Right renal cortex interstitium (tissue), 3 donors: Measurements from ENCODE around the gene FOXA3. TPM values are rescaled to one million over a fixed set of nuclear protein-coding genes. Genes with fewer than 3 reads are reported as not detected.

Experiments used
- DNase-seq, 3 donors: peaks; one replicate each; pipeline ENCODE4 v3.0.0-alpha.2; 2013; ENCODE audit warnings: low read depth in 3 of 3, low spot score in 2 of 3
- polyA plus RNA-seq, 3 donors: library from polyadenylated mRNA; unstranded; fragments of 120-200 nt; gene quantifications; one replicate each; pipeline ENCODE4 v1.2.1, GENCODE V29; 2013; ENCODE audit not compliant: insufficient read length in 3 of 3

Gene FOXA3
- polyA plus RNA-seq, result under 1 TPM; 0.30 to 0.39 (median 0.36) TPM

- no peak for DNase-seq
Measured at GRCh38 chr19:45863840-45864628, at the start of gene FOXA3. FOXA3 (plus strand) TSS chr19:45864326; CDS start chr19:45864457, 131 bp downstream.

GRCh38 chr19:45814851-45815480 is 49.2 kb upstream of the FOXA3 start, which contains the start of gene RSPH6A:
RSPH6A (minus strand) TSS chr19:45815308; CDS start chr19:45815176, 132 bp downstream.
- no peak for DNase-seq

- peak in 1 of 3 donors; percentile 58 for DNase-seq
Measured at GRCh38 chr19:45815481-45816216, 48.5 kb upstream of the FOXA3 start.

- DNase-seq, result no peak
Measured at GRCh38 chr19:45816236-45817009, 47.7 kb upstream of the FOXA3 start.

- peak; percentile 85 to 90 (median 90) for DNase-seq
Measured at GRCh38 chr19:45817010-45817724, 47.0 kb upstream of the FOXA3 start.

- DNase-seq, result no peak
Measured at GRCh38 chr19:45817725-45818301, 46.3 kb upstream of the FOXA3 start.

GRCh38 chr19:45819769-45820168 is 44.4 kb upstream of the FOXA3 start:
- no peak for DNase-seq

- no peak for DNase-seq
Measured at GRCh38 chr19:45820413-45821102, 43.6 kb upstream of the FOXA3 start.

- DNase-seq, result no peak
Measured at GRCh38 chr19:45821103-45821521, 43.0 kb upstream of the FOXA3 start.

- no peak for DNase-seq
Measured at GRCh38 chr19:45821570-45821969, 42.6 kb upstream of the FOXA3 start.

- DNase-seq, result no peak
Measured at GRCh38 chr19:45822716-45823115, 41.4 kb upstream of the FOXA3 start.

- no peak for DNase-seq
Measured at GRCh38 chr19:45823182-45823581, 40.9 kb upstream of the FOXA3 start.

GRCh38 chr19:45824041-45824471 is 40.1 kb upstream of the FOXA3 start:
- DNase-seq, result no peak

- DNase-seq, result no peak
Measured at GRCh38 chr19:45824531-45825262, 39.4 kb upstream of the FOXA3 start.

GRCh38 chr19:45825263-45825605 is 38.9 kb upstream of the FOXA3 start:
- DNase-seq, result no peak

GRCh38 chr19:45825917-45826893 is 37.9 kb upstream of the FOXA3 start:
- DNase-seq, result no peak

- no peak for DNase-seq
Measured at GRCh38 chr19:45826934-45827333, 37.2 kb upstream of the FOXA3 start.
